ENCODE results near the gene SEMA5B.

The SEMA5B gene

GRCh38 chr3:123027292-123028232 lies at the start of gene SEMA5B:
Gene SEMA5B, minus strand, starts transcription at chr3:123027763. Its CDS starts 66,500 bp downstream, at chr3:122961263.
- DNase-seq = peak; percentile 85

- no peak for DNase-seq
These were observed 49.2 kb upstream of the SEMA5B start for GRCh38 chr3:123076496-123077418.

DNA sequence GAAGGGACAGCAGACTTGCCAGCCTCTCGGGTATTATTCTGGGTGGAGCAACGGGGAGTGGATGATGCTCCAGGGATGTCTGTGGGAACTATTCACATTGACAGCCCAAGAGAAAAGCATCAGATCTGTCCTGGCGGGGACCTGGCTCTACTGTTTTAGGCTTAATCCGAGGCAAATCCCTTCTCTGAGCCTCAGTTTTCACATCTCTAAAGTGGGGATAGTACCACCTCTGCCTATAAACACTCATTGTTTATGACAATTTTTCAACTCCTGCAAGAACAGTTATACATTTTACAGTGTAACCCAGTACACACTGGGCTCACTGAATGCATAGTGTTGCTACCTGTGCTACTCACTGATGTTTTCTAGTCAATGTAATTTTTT lies 48.5 kb upstream of the SEMA5B start:
- DNase-seq = no peak

GRCh38 chr3:123075359-123075758 lies 47.8 kb upstream of the SEMA5B start:
- DNase-seq = no peak

GRCh38 chr3:123072564-123072963 lies 45.0 kb upstream of the SEMA5B start:
- no peak for DNase-seq

DNA sequence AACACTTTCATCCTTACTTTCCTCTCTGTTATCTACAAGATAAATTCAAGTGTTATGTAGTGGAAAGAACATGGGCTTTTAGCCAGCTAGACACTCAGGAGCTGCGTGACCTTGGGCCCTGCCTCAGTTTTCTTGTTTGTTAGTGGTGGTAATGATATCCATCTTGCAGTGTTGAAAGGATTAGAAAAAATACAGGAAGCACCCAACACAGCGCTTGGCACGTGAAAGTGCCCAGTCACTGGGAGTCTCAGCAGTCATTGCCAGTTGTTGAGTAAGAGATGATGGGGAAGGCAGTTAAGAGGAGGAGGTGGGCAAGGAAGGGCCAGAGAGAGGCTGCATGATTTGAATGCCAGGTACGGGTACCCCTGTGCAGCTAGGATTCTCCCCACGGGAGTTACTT lies 44.6 kb upstream of the SEMA5B start:
- no peak for DNase-seq

- DNase-seq = no peak
These were observed 44.0 kb upstream of the SEMA5B start for GRCh38 chr3:123071581-123071980.

DNA sequence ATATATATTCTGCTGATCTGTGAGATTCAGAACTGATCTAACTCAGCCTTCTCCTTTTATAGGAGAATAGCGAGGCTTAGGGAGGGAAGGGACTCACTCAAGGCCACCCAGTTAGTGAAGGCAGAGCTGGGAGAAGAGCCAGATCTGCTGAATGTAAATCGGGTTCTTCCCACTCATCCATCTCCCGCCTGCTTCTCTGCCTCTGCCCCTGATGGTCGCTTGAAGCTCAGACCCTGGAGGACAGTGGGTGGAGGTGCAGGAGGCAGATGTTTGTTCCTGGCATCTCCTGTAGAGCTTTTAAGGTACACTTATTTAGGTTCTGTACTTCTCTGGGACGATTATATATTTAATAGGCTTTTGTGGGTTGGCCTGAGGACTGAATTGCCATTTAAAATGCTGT lies 43.6 kb upstream of the SEMA5B start:
- DNase-seq = no peak

- DNase-seq = no peak
These were observed 42.9 kb upstream of the SEMA5B start for GRCh38 chr3:123070510-123070909.

GRCh38 chr3:123068601-123069381 lies 41.2 kb upstream of the SEMA5B start:
- no peak for DNase-seq

DNA sequence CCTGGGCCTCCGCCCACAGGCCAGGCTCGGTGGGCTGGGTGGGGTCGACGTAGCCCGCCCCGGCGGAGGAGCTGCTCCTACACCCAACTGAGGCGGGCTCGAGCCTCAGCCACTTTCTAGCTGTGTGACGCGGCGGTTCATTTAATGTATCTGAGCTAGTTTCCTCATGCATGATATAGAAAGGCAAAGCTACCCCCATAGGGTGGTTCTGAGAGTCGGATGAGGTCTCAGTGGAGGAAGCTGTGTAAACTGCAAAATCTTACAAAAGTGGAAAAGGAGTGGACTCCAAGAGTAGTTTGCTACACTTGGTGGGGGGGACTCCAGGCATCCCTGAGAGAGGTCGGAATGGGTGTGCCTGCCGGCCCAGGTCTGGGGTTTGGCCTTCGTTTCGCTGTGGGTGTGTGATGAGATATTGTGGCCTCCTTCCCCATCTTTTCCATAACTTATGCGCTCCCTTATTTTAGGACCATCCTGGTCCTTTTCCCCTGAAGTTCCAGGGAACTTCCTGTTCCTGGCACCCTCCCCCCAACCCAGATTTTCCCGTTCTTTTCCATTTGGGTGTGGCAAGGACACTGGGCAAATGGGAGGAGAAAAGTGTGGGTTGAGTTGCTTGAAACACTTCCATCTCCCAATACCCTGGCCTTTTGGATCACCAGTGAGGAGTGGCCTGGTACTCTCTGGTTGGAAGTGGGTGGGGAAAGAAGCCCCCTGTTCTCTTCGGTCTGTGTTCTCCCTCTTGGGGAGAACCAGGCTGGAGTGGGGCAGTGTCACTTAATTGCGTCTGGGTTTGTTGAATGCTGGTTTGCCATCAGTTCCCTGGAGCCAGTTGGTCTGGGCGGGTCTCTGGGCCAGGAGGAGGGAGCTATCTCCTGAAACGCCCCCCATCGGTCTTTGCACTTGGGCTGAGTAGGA lies 40.4 kb upstream of the SEMA5B start:
- no peak for DNase-seq

GRCh38 chr3:123066896-123067688 lies 39.5 kb upstream of the SEMA5B start, which contains the start of gene PDIA5:
Gene PDIA5, plus strand, starts transcription at chr3:123067025. Its CDS starts 140 bp downstream, at chr3:123067165.
- peak; percentile 91 for DNase-seq

GRCh38 chr3:123066599-123066895 lies 39.0 kb upstream of the SEMA5B start:
- no peak for DNase-seq

DNA sequence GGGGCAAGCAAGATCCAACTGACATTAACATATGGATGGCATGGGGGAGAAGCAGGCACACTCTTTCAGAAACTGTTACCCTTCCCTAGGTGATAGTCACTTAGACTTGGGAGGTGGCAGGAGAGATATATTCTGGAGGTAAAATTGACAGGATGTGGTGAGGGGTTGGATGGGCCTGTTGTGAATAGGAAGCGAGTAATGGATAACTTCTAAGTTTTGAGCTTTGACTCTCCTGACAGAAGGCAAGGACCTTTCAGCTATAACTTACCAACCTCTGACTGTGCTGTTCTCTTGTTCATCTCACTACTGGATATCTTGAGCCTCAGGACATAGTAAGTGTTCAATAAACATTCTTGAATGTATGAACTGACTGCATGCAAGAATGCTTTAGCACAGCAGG lies 37.4 kb upstream of the SEMA5B start:
- DNase-seq = no peak

- DNase-seq = no peak
These were observed 36.9 kb upstream of the SEMA5B start for GRCh38 chr3:123064506-123064905.

GRCh38 chr3:123063034-123063433 lies 35.5 kb upstream of the SEMA5B start:
- no peak for DNase-seq

DNA sequence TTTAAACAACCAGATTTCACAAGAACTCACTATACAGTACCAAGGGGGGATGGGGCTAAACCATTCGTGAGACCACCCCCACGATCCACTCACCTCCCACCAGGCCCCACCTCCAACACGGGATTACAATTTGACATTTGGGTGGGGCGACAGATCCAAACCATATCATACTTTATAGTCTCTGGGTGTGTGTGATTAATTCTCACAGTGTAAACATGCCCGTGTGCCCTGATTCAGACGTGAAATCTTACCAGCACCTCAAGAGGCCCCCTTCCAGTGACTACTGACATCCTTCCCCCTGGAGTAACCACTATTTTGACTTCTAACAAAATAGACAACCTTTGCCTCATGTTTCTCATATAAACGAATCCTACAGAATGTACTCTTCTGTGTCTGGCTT lies 34.3 kb upstream of the SEMA5B start:
- no peak for DNase-seq

- DNase-seq = no peak
These were observed 32.5 kb upstream of the SEMA5B start for GRCh38 chr3:123060054-123060453.

GRCh38 chr3:123058505-123058904 lies 30.9 kb upstream of the SEMA5B start:
- DNase-seq = no peak

- DNase-seq = no peak
These were observed 27.8 kb upstream of the SEMA5B start for GRCh38 chr3:123055352-123055751.

GRCh38 chr3:123054931-123055330 lies 27.4 kb upstream of the SEMA5B start:
- no peak for DNase-seq

Measured in retina (tissue), 1 donor.